Lower leg skin (tissue), 3 donors: ENCODE measurements around the gene TPM2.

Experiments
- CTCF ChIP-seq, 3 donors: fragments of 450-650 bp; IDR thresholded peaks; one replicate each; pipeline ENCODE4 v1.5.1; 2016; ENCODE audit warnings: antibody characterized with exemption in 3 of 3, mild to moderate bottlenecking in 3 of 3, moderate library complexity in 2 of 3
- POLR2A ChIP-seq, 2 donors: fragments of 450-650 bp; IDR thresholded peaks; one replicate each; pipeline ENCODE4 v1.6.1; 2016 to 2017; ENCODE audit warnings: antibody characterized with exemption in 2 of 2, mild to moderate bottlenecking in 1 of 2, moderate library complexity in 1 of 2

- TF ChIP-seq CTCF (IDR thresholded peaks at IDR 0.05) (no peak), POLR2A (IDR thresholded peaks at IDR 0.05) (no peak)
Observed at GRCh38 chr9:35687306-35687705, 2.4 kb downstream of the TPM2 start.
